HEK293T (cell line): Measurements from ENCODE around the gene GYPC.
A peak's percentile ranks its signal among the peaks of the same experiment; 100 is the strongest.

Experiments
- CTCF ChIA-PET: fragments of 350-600 bp; formaldehyde crosslinking; extraction: SDS; loops from one replicate; lab custom pipeline; 2021; ENCODE audit warnings: antibody characterized with exemption, inconsistent platforms; lab: Yijun Ruan, JAX
- POLR2A ChIA-PET: fragments of 350-600 bp; formaldehyde crosslinking; extraction: SDS; loops from one replicate; lab custom pipeline; 2020; ENCODE audit warnings: antibody characterized with exemption, inconsistent platforms; lab: Yijun Ruan, JAX
- DNase-seq: peaks from one replicate; pipeline ENCODE4 v3.0.0; 2012; ENCODE audit warnings: mixed read lengths; ENCODE audit errors: extremely low spot score
- ARNT ChIP-seq: fragments of 450-650 bp; IDR thresholded peaks from 2 replicates; pipeline ENCODE4 v1.6.1; 2017; ENCODE audit warnings: mild to moderate bottlenecking
- BHLHE40 ChIP-seq: fragments of 450-650 bp; IDR thresholded peaks from 2 replicates; pipeline ENCODE4 v1.6.1; 2016; ENCODE audit warnings: mild to moderate bottlenecking, moderate library complexity, borderline replicate concordance
- CTBP1 ChIP-seq: fragments of 450-650 bp; IDR thresholded peaks from 2 replicates; pipeline ENCODE4 v1.6.1; 2016; ENCODE audit warnings: borderline replicate concordance
- ELF4 ChIP-seq: fragments of 450-650 bp; IDR thresholded peaks from 2 replicates; pipeline ENCODE4 v1.6.1; 2017; ENCODE audit warnings: antibody characterized with exemption
- FOXA1 ChIP-seq: fragments of 450-650 bp; IDR thresholded peaks from 2 replicates; pipeline ENCODE4 v1.6.1; 2016; ENCODE audit warnings: mild to moderate bottlenecking
- FOXK2 ChIP-seq: fragments of 450-650 bp; IDR thresholded peaks from 2 replicates; pipeline ENCODE4 v1.6.1; 2016; ENCODE audit warnings: mild to moderate bottlenecking
- FOXM1 ChIP-seq: fragments of 450-650 bp; IDR thresholded peaks from 2 replicates; pipeline ENCODE4 v1.6.1; 2017; ENCODE audit warnings: mild to moderate bottlenecking, borderline replicate concordance
- HDGF ChIP-seq: fragments of 450-650 bp; IDR thresholded peaks from 2 replicates; pipeline ENCODE4 v1.6.1; 2017; ENCODE audit warnings: antibody characterized with exemption, borderline replicate concordance
- L3MBTL2 ChIP-seq: fragments of 450-650 bp; conservative IDR thresholded peaks from 2 replicates; pipeline ENCODE4 v1.6.1; 2016; ENCODE audit warnings: mild to moderate bottlenecking
- LEF1 ChIP-seq: fragments of 450-650 bp; IDR thresholded peaks from 2 replicates; pipeline ENCODE4 v1.6.1; 2017; ENCODE audit warnings: mild to moderate bottlenecking, borderline replicate concordance
- NFRKB ChIP-seq: fragments of 450-650 bp; IDR thresholded peaks from 2 replicates; pipeline ENCODE4 v1.6.1; 2016; ENCODE audit warnings: mild to moderate bottlenecking, moderate library complexity
- PKNOX1 ChIP-seq: fragments of 450-650 bp; IDR thresholded peaks from 2 replicates; pipeline ENCODE4 v1.6.1; 2016
- SP1 ChIP-seq: fragments of 450-650 bp; IDR thresholded peaks from 2 replicates; pipeline ENCODE4 v1.6.1; 2017
- SUZ12 ChIP-seq: fragments of 450-650 bp; IDR thresholded peaks from 2 replicates; pipeline ENCODE4 v1.6.1; 2016; ENCODE audit warnings: mild to moderate bottlenecking
- TARDBP ChIP-seq: fragments of 450-650 bp; IDR thresholded peaks from 2 replicates; pipeline ENCODE4 v1.6.1; 2016
- ZNF384 ChIP-seq: fragments of 450-650 bp; IDR thresholded peaks from 2 replicates; pipeline ENCODE4 v1.6.1; 2016

The GYPC gene

GRCh38 chr2:126677176-126677538, 21.2 kb downstream of the GYPC start:
- ChIA-PET POLR2A (no interaction called here), CTCF (no interaction called here)
- TF ChIP-seq TARDBP (peak; percentile 58; the same call in 1 of the 2 replicates), FOXK2 (no peak)
- no peak for DNase-seq

- POLR2A ChIA-PET = no interaction called here
- no peak for DNase-seq
- no peak for TF ChIP-seq FOXM1
- no peak for TF ChIP-seq TARDBP
- no peak for TF ChIP-seq HDGF
- TF ChIP-seq ZNF384 = no peak
- TF ChIP-seq SUZ12 = no peak
- no peak for TF ChIP-seq PKNOX1
- no peak for TF ChIP-seq L3MBTL2
- no peak for TF ChIP-seq BHLHE40
- no peak for TF ChIP-seq FOXK2
- no peak for TF ChIP-seq FOXA1
- no peak for TF ChIP-seq ELF4
- TF ChIP-seq ARNT = no peak
- no peak for TF ChIP-seq CTBP1
- no peak for TF ChIP-seq SP1
- TF ChIP-seq NFRKB = no peak
- TF ChIP-seq LEF1 = no peak
- CTCF ChIA-PET = no interaction called here
Observed at GRCh38 chr2:126678269-126679065, 22.5 kb downstream of the GYPC start.

GRCh38 chr2:126679094-126679713, 23.2 kb downstream of the GYPC start:
- ChIA-PET CTCF (no interaction called here), POLR2A (no interaction called here)
- TF ChIP-seq NFRKB (no peak), ARNT (no peak), FOXK2 (no peak), FOXA1 (no peak), L3MBTL2 (no peak), PKNOX1 (no peak), TARDBP (no peak), LEF1 (no peak), HDGF (no peak), FOXM1 (no peak), CTBP1 (no peak), ELF4 (no peak), ZNF384 (no peak), SUZ12 (no peak)
- no peak for DNase-seq

GRCh38 chr2:126681505-126681904, 25.5 kb downstream of the GYPC start:
- DNase-seq = no peak
- no peak for TF ChIP-seq ZNF384
- TF ChIP-seq ELF4 = no peak
- TF ChIP-seq FOXA1 = no peak
- no peak for TF ChIP-seq PKNOX1
- TF ChIP-seq NFRKB = no peak
- TF ChIP-seq LEF1 = no peak
- CTCF ChIA-PET = no interaction called here
- POLR2A ChIA-PET = no interaction called here

- ChIA-PET POLR2A (no interaction called here), CTCF (no interaction called here)
- DNase-seq = no peak
- TF ChIP-seq FOXK2 = no peak
- no peak for TF ChIP-seq SP1
- TF ChIP-seq LEF1 = no peak
- no peak for TF ChIP-seq ZNF384
- TF ChIP-seq SUZ12 = no peak
- no peak for TF ChIP-seq HDGF
- no peak for TF ChIP-seq ELF4
- TF ChIP-seq L3MBTL2 = no peak
- TF ChIP-seq ARNT = no peak
- TF ChIP-seq FOXM1 = no peak
- no peak for TF ChIP-seq PKNOX1
- TF ChIP-seq BHLHE40 = no peak
Observed at GRCh38 chr2:126685629-126686028, 29.7 kb downstream of the GYPC start.

GRCh38 chr2:126686286-126686685, 30.3 kb downstream of the GYPC start:
- DNase-seq = no peak
- no peak for TF ChIP-seq BHLHE40
- TF ChIP-seq ARNT = no peak
- no peak for TF ChIP-seq FOXA1
- no peak for TF ChIP-seq PKNOX1
- no peak for TF ChIP-seq L3MBTL2
- POLR2A ChIA-PET = no interaction called here
- CTCF ChIA-PET = no interaction called here
